Middle frontal gyrus (tissue), 1 donor: ENCODE data around the gene TMEM130.

Source experiments
- DNase-seq: peaks from one replicate; pipeline ENCODE4 v3.0.0-alpha.2; 2015; ENCODE audit warnings: low spot score; ENCODE audit errors: extremely low spot score

TMEM130 gene

DNA sequence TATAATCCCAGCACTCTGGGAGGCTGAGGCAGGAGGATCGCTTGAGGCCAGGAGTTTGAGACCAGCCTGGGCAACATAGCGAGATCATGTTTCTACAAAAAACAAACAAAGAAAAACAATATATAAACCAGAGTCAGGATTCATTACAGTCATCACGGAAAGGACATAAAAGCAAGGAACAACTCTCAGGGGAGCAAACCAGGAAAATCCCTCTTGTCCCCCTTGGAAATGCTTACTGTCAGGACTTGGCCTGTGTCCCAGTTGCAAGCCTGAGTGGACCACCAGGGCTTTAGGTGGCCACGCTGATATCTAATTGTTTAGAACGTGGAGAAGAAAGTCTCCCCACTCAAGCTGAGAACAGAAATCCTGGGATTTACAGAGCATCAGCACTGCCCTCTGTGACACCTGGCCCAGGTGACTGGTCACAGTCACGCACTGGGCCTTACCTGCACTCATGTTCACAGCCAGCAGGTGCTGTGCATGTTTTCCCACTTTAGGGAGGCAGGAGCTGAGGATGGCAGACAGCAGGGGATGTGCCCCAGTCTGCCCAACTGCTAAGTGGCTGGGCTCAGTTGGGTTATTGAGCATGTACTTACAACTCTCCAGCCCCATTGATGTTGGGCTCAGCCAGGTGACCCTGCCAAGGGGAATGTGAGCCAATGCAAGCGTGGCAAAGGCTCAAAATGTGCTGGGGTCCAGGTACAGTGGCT is 60.9 kb downstream of the TMEM130 start:
- no peak for DNase-seq

DNA sequence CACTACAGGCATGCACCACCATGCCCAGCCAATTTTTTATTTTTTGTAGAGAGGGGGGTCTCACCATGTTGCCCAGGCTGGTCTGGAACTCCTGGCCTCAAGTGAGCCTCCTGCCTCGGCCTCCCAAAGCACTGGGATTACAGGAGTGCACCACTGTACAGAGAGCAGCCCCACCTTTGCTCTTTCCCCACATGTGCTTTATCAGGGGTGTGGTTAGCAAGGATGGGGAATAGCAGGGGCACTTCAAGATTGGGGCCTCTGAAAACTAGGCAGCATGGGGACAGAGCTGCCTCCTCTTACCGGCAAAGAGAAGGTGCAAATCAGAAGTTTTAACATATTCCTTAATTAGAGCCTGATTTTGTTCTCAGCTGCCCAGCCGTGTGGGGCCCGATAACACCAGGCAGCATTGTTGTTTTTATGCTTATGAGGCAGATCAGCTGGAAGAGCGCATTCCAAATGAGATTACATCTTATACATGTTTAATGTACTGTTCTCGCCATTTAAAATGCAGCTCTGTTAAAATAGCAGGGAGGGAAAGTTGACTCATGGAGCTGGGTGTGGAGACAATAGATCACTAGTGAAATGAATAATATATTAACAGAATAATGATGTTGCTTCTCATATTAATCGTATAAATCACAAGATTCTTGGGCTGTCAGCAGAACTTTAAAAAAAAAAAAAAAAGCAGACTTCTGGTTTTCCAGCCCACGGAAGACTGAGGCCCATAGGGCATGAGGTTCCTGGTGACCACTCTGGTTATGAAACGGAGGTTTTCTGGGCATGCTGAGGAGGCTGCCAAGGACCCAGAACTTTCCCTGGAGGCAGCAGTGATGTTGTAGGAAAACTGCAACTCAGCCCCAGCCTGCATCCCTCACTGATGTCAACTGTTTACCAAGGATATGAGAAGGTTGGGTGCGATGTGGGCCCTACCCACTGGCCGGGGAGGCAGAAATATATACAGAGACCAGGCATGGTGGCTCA is 62.5 kb downstream of the TMEM130 start:
- DNase-seq: no peak

GRCh38 chr7:98805956-98806838 is 63.6 kb downstream of the TMEM130 start:
- DNase-seq: no peak

DNA sequence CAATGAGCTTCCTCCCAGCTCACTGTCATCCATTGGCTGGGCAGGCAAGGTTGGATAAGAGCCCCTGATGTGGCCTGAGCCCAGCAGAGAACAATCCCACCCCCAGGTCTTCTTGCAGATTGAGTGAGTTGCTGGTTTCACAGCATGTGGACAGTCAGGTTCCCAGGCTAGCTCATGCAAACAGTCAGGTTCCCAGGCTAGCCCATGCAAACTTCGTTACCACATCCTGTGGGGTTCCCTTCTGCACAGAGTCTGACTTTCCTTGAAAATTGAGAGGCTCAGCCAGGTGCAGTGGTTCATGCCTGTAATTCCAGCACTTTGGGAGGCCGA is 67.1 kb downstream of the TMEM130 start:
- DNase-seq: no peak

DNA sequence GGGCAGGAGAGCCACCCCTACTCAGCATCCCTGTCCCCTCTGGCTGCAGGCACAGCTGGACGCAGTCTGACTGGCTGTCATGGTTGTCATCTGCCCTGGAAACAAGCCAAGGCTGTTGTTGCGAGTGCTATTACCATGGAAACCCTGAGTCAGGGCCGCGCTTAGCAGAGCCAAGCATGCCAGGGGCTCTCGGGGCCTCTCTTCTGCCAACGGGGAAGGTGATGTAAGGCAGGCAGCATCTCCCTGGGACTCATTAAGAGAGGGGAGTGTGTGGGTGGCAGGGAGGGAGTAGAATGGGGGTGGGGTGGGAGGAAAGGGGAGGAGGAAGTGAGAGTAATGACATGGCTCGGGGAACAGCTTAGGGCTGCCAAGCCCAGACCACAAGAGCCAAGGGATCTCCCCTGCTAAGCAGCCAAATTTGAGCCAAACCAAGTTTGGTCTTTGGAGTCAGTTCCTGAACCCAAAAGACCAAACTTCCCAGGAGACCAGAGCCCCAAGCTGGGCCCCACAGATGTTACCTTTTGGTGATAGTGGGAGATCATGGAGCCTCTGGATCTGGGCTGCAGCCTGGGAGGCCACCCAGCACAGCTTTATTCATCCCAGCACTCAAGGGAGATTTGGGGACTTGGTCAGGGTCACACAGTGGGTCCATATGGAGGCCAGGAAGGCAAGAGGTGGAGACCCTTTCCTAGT is 67.6 kb downstream of the TMEM130 start:
- DNase-seq: no peak

DNA sequence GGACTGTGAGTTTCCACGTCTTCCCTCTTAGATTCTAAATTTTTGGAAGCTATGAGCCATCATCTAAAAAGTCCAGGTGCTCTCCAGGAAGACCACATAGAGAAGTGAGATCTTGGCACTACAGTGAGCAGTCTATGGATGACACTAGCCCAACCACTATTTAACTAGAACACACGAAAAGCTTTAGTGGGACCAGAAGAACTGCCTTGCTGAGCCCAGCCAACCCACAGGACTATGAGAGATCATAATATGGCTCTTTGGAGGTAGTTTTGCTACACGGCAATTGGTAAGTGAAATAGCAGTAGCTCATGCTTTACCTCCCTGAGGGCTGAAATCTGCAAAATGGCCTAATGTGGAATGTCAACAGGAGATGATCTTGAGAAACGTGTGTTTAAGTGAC is 68.8 kb downstream of the TMEM130 start:
- no peak for DNase-seq

GRCh38 chr7:98797150-98797549 is 72.7 kb downstream of the TMEM130 start:
- DNase-seq: no peak
